Breast epithelium (tissue), 4 donors: ENCODE measurements around the gene UBE4B. TPM values are rescaled to one million over a fixed set of nuclear protein-coding genes. Genes with fewer than 3 reads are reported as not detected.

Source experiments
- DNase-seq, 2 donors: peaks; one replicate each; pipeline ENCODE4 v3.0.0-alpha.2; 2019; ENCODE audit warnings: low spot score in 2 of 2
- H3K27ac ChIP-seq, 2 donors: fragments of 200-600 bp; sonication (generic) in 1 of 2; one replicate each; pipeline ENCODE4 v1.5.1; 2016 to 2019; ENCODE audit warnings: mild to moderate bottlenecking in 1 of 2
- H3K27me3 ChIP-seq, 2 donors: fragments of 200-600 bp; sonication (generic) in 1 of 2; one replicate each; pipeline versions ENCODE4 v1.5.1 to v1.6.0; 2017 to 2019; ENCODE audit warnings: control low read depth in 1 of 2, mild to moderate bottlenecking in 1 of 2
- H3K36me3 ChIP-seq: fragments of 200-600 bp; one replicate; pipeline ENCODE4 v1.5.1; 2019
- H3K4me1 ChIP-seq, 2 donors: fragments of 200-600 bp; sonication (generic); one replicate each; pipeline ENCODE4 v1.5.1; 2016 to 2019; ENCODE audit warnings: control low read depth in 1 of 2
- H3K4me3 ChIP-seq, 3 donors: fragments of 200-600 bp; sonication (generic); 1 replicate in 2 of 3; 2 replicates in 1 of 3; pipeline ENCODE4 v1.5.1; 2016 to 2019; ENCODE audit warnings: mild to moderate bottlenecking in 3 of 3, moderate library complexity in 2 of 3
- H3K9me3 ChIP-seq, 2 donors: fragments of 200-600 bp; sonication (generic) in 1 of 2; one replicate each; pipeline ENCODE4 v1.5.1; 2016 to 2019; ENCODE audit warnings: control low read depth in 1 of 2
- POLR2A ChIP-seq: fragments of 450-650 bp; IDR thresholded peaks from one replicate; pipeline ENCODE4 v1.6.1; 2016; ENCODE audit warnings: antibody characterized with exemption, mild to moderate bottlenecking, moderate library complexity
- POLR2AphosphoS5 ChIP-seq, 3 donors: sonication (generic); formaldehyde crosslinking; IDR thresholded peaks; one replicate each; pipeline ENCODE4 v1.6.1; 2017; ENCODE audit warnings: antibody characterized with exemption in 3 of 3
- intact Hi-C: fragments of 100-400 bp; cut with DNase I; formaldehyde crosslinking; loops from one replicate; pipeline ENCODE4 v1.15.1; 2023; ENCODE audit warnings: low total_unique reads
- total RNA-seq, 3 donors: library from RNA; depleted of rRNA; stranded (reverse); fragments of >200 nt; gene quantifications; one replicate each; pipeline ENCODE4 v1.1.0, GENCODE V29; 2016
- TF ChIP-seq, protein P1 (sequence below), 3 donors: fragments of 450-650 bp; IDR thresholded peaks; one replicate each; pipeline ENCODE4 v1.5.1; 2016 to 2017; ENCODE audit warnings: antibody characterized with exemption in 3 of 3, mild to moderate bottlenecking in 3 of 3, moderate library complexity in 3 of 3

The UBE4B gene
- total RNA-seq, 3 donors from 2014 or later, result 36.4 to 43.4 (median 41.7) TPM

DNA sequence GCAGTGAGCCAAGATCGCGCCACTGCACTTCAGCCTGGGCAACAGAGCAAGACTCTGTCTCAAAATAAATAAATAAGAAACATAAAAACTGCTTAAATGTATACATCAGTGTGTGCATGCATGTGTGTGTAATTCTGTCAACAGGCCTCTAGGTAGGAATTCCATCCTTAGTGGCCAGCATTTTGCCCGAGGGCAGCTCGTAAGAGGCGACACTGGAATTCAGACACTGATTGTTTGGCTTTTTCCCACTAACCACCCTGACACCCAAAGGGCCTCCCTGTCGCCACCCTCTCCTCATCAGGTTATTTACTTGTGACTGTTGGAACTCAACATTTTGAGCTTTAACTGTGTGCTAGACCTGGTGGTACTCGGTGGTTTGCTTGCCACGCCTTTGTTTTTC is 113.6 kb downstream of the UBE4B start:
- DNase-seq, result no peak
- intact Hi-C loops, result no loop called here
- H3K27me3 ChIP-seq, result no peaks in the 10 kb centered on the region
- no peaks in the 10 kb centered on the region for H3K9me3 ChIP-seq
- H3K27ac ChIP-seq, result no peak overlapping the region
- H3K4me3 ChIP-seq, result no peak overlapping the region
- TF ChIP-seq, protein P1, sequence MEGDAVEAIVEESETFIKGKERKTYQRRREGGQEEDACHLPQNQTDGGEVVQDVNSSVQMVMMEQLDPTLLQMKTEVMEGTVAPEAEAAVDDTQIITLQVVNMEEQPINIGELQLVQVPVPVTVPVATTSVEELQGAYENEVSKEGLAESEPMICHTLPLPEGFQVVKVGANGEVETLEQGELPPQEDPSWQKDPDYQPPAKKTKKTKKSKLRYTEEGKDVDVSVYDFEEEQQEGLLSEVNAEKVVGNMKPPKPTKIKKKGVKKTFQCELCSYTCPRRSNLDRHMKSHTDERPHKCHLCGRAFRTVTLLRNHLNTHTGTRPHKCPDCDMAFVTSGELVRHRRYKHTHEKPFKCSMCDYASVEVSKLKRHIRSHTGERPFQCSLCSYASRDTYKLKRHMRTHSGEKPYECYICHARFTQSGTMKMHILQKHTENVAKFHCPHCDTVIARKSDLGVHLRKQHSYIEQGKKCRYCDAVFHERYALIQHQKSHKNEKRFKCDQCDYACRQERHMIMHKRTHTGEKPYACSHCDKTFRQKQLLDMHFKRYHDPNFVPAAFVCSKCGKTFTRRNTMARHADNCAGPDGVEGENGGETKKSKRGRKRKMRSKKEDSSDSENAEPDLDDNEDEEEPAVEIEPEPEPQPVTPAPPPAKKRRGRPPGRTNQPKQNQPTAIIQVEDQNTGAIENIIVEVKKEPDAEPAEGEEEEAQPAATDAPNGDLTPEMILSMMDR (IDR thresholded peaks at IDR 0.05), result no peak
- no peak for TF ChIP-seq POLR2AphosphoS5 (IDR thresholded peaks at IDR 0.05)
- H3K4me1 ChIP-seq, result no peaks in the 10 kb centered on the region
- H3K36me3 ChIP-seq, result no peaks in the 10 kb centered on the region

DNA sequence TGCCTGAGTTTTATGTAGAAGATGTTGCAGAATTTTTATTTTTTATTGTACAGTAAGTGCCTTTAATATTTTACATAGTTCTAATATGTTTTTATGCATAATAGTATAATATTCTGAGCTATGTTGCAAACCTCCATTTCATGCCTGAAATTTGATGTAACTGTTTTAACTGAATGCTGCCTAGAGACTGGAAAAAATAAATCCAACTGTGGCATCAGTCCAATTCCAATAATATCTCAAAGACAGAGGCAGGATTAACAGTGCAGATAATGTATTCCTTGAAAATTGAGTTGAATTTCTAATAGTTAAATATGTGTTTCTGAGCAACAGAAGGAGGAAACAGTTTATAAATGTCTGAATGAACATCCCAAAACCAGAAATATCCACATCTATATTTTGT is 116.5 kb downstream of the UBE4B start:
- Histone ChIP-seq H3K27ac (no peak overlapping the region), H3K36me3 (no peaks in the 10 kb centered on the region)
- DNase-seq, result no peak

DNA sequence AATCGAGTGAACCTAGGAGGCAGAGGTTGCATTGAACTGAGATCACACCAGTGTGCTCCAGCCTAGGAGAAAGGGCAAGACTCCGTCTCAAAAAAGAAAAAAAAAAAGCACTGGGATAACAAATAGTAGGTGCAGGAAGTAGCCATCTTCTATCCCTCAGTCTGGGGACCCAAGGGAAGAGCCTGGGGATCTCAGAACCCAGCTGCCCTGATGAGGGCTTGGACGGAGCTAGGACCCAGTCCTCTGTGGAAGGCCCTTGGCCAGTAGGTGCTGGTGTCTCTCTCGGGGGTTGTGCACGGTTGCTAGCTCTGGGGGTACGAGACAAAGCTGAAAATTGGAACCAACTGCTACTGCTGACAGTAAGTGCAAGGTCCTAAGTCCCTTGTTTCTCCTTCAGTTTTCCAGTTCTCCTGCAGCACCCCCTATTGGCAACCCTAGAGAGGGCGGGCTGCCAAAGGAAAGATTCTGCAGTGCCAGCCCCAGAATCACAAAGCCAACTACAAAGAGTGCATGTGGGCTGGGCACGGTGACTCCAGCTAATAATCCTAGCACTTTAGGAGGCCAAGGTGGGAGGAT is 120.0 kb downstream of the UBE4B start:
- TF ChIP-seq POLR2AphosphoS5 (IDR thresholded peaks at IDR 0.05) (no peak), POLR2A (no peak)
- TF ChIP-seq, protein P1 (IDR thresholded peaks at IDR 0.05), result peak in 2 of 3 donors; percentile 29 to 50
- no peaks in the 10 kb centered on the region for H3K36me3 ChIP-seq
- H3K9me3 ChIP-seq, result no peaks in the 10 kb centered on the region
- no peaks in the 10 kb centered on the region for H3K4me1 ChIP-seq
- intact Hi-C loops, result no loop called here
- DNase-seq, result peak in 1 of 2 donors; percentile 75
- H3K4me3 ChIP-seq, result no peak overlapping the region
- H3K27ac ChIP-seq, result no peak overlapping the region
- no peaks in the 10 kb centered on the region for H3K27me3 ChIP-seq

More for the DNA sequence above, 116.5 kb downstream of the UBE4B start:
- H3K9me3 ChIP-seq, result no peaks in the 10 kb centered on the region
- no peaks in the 10 kb centered on the region for H3K4me1 ChIP-seq
- no peak for TF ChIP-seq POLR2AphosphoS5 (IDR thresholded peaks at IDR 0.05)
- TF ChIP-seq, protein P1 (IDR thresholded peaks at IDR 0.05), result no peak
- H3K27me3 ChIP-seq, result no peaks in the 10 kb centered on the region
- H3K4me3 ChIP-seq, result no peak overlapping the region
- intact Hi-C loops, result no loop called here

DNA sequence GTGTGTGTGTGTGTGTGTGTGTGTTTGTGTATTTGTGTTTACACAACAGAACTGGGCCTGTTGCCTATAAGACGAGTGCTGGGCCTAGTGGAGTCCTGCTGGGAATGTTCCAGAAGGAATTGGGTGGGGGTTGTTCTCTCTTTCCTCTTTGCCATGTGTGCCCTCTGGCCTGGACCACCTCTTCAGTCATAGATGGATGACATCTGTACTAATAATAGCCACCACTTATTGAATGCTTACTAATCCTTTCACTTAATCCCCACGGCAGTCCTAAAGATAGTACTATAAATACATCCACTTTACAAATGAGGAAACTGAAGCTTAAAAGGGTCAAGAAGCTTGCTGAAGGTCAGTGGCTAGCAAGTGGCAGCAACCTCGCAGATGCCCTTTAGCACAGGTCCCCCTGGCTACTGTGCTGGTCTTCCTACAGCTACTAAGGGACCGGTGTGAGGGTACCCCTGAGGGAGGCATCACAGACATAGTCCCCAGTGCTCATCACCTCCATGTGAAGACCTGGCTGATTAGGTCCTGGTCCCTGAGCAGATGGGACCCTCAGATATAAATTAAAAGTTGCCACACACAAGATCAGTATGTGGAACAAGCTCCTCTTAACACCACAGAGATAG is 122.4 kb downstream of the UBE4B start:
- TF ChIP-seq POLR2AphosphoS5 (IDR thresholded peaks at IDR 0.05), result no peak
- no peaks in the 10 kb centered on the region for H3K27me3 ChIP-seq
- H3K4me3 ChIP-seq, result no peak overlapping the region
- no peaks in the 10 kb centered on the region for H3K4me1 ChIP-seq
- H3K27ac ChIP-seq, result no peak overlapping the region
- intact Hi-C loops, result no loop called here
- no peaks in the 10 kb centered on the region for H3K9me3 ChIP-seq
- peaks cover 4% of the 10 kb centered on the region for H3K36me3 ChIP-seq
- DNase-seq, result no peak

DNA sequence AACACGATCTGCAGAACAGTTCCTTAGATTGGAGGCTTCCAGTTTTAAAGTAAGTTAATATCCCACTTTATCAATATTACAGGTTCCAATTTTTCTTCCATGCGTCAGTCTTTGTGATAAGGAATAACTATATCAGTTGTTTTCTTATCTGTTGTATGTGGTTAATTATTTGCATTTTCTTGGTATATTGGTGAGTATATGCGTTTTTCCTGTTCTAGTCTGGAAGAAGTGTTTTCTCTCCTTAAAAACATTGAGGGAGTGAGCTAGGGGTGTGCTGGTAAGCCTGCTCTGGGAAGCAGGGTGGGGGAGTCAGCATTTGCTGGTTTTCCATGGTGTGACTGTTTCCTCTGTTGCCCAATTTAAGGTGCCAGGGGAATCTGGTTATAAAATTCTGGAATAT is 127.4 kb downstream of the UBE4B start:
- Histone ChIP-seq H3K4me1 (no peaks in the 10 kb centered on the region), H3K27ac (no peak overlapping the region), H3K27me3 (no peaks in the 10 kb centered on the region), H3K36me3 (peaks cover 4% of the 10 kb centered on the region), H3K9me3 (no peaks in the 10 kb centered on the region), H3K4me3 (no peak overlapping the region)
- intact Hi-C loops, result no loop called here
- DNase-seq, result no peak
- TF ChIP-seq POLR2AphosphoS5 (IDR thresholded peaks at IDR 0.05) (no peak), POLR2A (no peak)
- TF ChIP-seq, protein P1 (IDR thresholded peaks at IDR 0.05), result no peak
